DND-41 (cell line): ENCODE data around the gene PSTPIP2.
"Not testable (repeated sequence)": the region's sequence is repeated elsewhere in the genome, so short reads cannot be mapped to it uniquely, and the experiment has no call there.

Experiments used
- ATAC-seq: fragments of 200-7000 bp; cut with Tn5 transposase; 3 replicates; pipeline ENCODE4 v1.9.1; 2021; ENCODE audit warnings: low read depth; ENCODE audit not compliant: insufficient read depth
- DNase-seq: peaks from one replicate; pipeline ENCODE4 v3.0.0-alpha.2; 2020
- H2AFZ ChIP-seq: 2 replicates; pipeline ENCODE4 v1.6.0; 2012; ENCODE audit warnings: low read depth, low read length
- H3K27ac ChIP-seq: 2 replicates; pipeline ENCODE4 v1.5.1; 2012; ENCODE audit warnings: low read length, inconsistent platforms
- H3K27me3 ChIP-seq: fragments of 200-600 bp; sonication (generic); 2 replicates; pipeline ENCODE4 v1.6.0; 2012; ENCODE audit warnings: low read length, mild to moderate bottlenecking, inconsistent platforms; ENCODE audit not compliant: insufficient read depth, poor library complexity
- H3K36me3 ChIP-seq: 2 replicates; pipeline ENCODE4 v1.5.1; 2012; ENCODE audit warnings: low read length, inconsistent platforms; ENCODE audit not compliant: insufficient read depth
- H3K4me1 ChIP-seq: 2 replicates; pipeline ENCODE4 v1.5.1; 2012; ENCODE audit warnings: mild to moderate bottlenecking, low read length; ENCODE audit not compliant: insufficient read depth
- H3K4me2 ChIP-seq: 2 replicates; pipeline ENCODE4 v1.6.0; 2012; ENCODE audit warnings: mild to moderate bottlenecking, moderate library complexity, low read length, inconsistent platforms; ENCODE audit not compliant: insufficient read depth
- H3K4me3 ChIP-seq, 2 experiments: fragments of 200-600 bp in 1 of 2; shearing (Covaris generic) in 1 of 2; 2 replicates each; pipeline ENCODE4 v1.5.1; 2012 to 2016; ENCODE audit warnings: inconsistent platforms in 2 of 2, low read length in 2 of 2, mild to moderate bottlenecking in 2 of 2, low read depth in 1 of 2, moderate library complexity in 1 of 2
- H3K79me2 ChIP-seq: 2 replicates; pipeline ENCODE4 v1.6.0; 2012; ENCODE audit warnings: low read length, inconsistent platforms; ENCODE audit not compliant: insufficient read depth
- H3K9ac ChIP-seq: 2 replicates; pipeline ENCODE4 v1.6.0; 2012; ENCODE audit warnings: low read depth, mild to moderate bottlenecking, inconsistent platforms, low read length, moderate library complexity
- H3K9me3 ChIP-seq: 2 replicates; pipeline ENCODE4 v1.5.1; 2012; ENCODE audit warnings: low read length, moderate library complexity, mild to moderate bottlenecking, inconsistent platforms; ENCODE audit not compliant: insufficient read depth, severe bottlenecking
- H4K20me1 ChIP-seq: 2 replicates; pipeline ENCODE4 v1.6.0; 2012; ENCODE audit warnings: low read length; ENCODE audit not compliant: insufficient read depth
- EZH2 ChIP-seq: IDR thresholded peaks from 3 replicates; pipeline ENCODE4 v1.6.1; 2012; ENCODE audit warnings: borderline replicate concordance, low read depth, mild to moderate bottlenecking, moderate library complexity, low read length, inconsistent platforms; ENCODE audit not compliant: severe bottlenecking
- TF ChIP-seq, protein P1 (sequence below): IDR thresholded peaks from 2 replicates; pipeline ENCODE4 v1.5.1; 2012; ENCODE audit warnings: borderline replicate concordance, low read length, moderate library complexity, mild to moderate bottlenecking; ENCODE audit not compliant: poor library complexity, severe bottlenecking; ENCODE audit errors: extremely low read depth

The PSTPIP2 gene

DNA sequence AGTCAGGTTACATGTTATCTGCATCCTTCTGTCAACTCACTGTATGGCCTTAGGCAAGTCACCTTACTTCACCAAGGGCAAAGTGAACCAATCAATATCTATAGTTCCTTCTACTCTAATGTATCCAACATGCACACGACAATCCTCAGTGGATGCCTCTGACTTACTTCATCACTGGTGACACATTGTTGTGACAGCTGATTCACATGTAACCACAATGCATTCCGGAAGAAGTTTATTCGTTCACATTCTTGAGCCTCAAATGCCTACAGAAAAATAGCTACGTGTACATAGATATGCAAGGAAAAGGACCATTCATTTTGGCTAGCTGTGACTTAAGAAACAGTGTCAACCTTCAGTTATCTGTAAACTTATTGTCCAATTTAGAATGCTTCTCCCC lies 78.6 kb downstream of the PSTPIP2 start:
- no peak for ATAC-seq
- Histone ChIP-seq H3K36me3 (no peaks in the 10 kb centered on the region), H3K4me2 (no peak overlapping the region), H3K9ac (no peak overlapping the region), H3K27ac (no peak overlapping the region), H3K27me3 (no peaks in the 10 kb centered on the region), H3K9me3 (no peaks in the 10 kb centered on the region), H3K4me1 (peaks cover 16% of the 10 kb centered on the region), H2AFZ (no peak overlapping the region), H4K20me1 (no peaks in the 10 kb centered on the region), H3K79me2 (no peaks in the 10 kb centered on the region), H3K4me3 (no peak overlapping the region)
- DNase-seq = no peak
- TF ChIP-seq EZH2 = no peak
- TF ChIP-seq, protein P1, sequence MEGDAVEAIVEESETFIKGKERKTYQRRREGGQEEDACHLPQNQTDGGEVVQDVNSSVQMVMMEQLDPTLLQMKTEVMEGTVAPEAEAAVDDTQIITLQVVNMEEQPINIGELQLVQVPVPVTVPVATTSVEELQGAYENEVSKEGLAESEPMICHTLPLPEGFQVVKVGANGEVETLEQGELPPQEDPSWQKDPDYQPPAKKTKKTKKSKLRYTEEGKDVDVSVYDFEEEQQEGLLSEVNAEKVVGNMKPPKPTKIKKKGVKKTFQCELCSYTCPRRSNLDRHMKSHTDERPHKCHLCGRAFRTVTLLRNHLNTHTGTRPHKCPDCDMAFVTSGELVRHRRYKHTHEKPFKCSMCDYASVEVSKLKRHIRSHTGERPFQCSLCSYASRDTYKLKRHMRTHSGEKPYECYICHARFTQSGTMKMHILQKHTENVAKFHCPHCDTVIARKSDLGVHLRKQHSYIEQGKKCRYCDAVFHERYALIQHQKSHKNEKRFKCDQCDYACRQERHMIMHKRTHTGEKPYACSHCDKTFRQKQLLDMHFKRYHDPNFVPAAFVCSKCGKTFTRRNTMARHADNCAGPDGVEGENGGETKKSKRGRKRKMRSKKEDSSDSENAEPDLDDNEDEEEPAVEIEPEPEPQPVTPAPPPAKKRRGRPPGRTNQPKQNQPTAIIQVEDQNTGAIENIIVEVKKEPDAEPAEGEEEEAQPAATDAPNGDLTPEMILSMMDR = no peak

DNA sequence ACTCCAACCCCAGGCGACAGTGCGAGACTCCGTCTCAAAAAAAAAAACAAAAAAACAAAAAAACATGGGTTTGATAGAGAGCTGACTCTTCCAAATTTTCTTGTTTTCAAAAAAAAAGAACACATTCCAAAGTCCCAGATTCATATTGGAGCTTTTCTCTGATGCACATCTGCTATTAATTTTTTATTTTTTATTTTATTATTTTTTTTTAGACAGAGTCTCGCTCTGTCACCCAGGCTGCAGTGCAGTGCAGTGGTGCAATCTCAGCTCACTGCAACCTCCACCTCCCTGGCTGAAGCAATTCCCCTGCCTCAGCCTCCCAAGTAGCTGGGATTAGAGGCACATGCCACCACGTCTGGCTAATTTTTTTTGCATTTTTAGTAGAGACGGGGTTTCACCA lies 79.5 kb downstream of the PSTPIP2 start:
- H2AFZ ChIP-seq, H3K9ac ChIP-seq, H3K4me2 ChIP-seq, H3K27ac ChIP-seq, DNase-seq, H3K36me3 ChIP-seq, H3K79me2 ChIP-seq, H4K20me1 ChIP-seq, H3K9me3 ChIP-seq, ATAC-seq, H3K27me3 ChIP-seq, H3K4me3 ChIP-seq, H3K4me1 ChIP-seq: not testable (repeated sequence)

DNA sequence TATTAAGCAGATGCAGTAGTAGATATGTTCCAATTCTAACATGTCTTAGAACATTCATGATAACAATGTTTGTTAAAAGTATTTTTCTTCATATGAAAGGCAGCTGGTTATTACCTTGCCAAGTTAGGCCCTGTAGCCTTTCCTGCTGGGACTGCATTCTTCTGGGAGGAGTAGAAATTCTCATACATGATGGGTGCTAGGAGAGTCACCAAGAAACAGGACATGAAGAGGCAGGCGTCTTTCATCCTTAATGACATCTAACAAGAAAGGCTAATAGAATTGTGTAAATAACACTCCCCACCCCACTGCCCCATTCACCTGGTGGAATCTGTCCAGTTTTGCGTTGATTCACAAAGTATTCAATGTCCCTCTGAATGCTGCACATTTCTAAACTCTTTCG lies 80.3 kb downstream of the PSTPIP2 start:
- H3K36me3 ChIP-seq = no peaks in the 10 kb centered on the region
- no peak overlapping the region for H3K9ac ChIP-seq
- TF ChIP-seq, protein P1 = no peak
- H4K20me1 ChIP-seq = no peaks in the 10 kb centered on the region
- no peaks in the 10 kb centered on the region for H3K79me2 ChIP-seq
- no peaks in the 10 kb centered on the region for H3K27me3 ChIP-seq
- H2AFZ ChIP-seq = no peak overlapping the region
- DNase-seq (no peak), ATAC-seq (no peak)
- no peaks in the 10 kb centered on the region for H3K9me3 ChIP-seq
- H3K4me1 ChIP-seq = peaks cover under 1% of the 10 kb centered on the region
- H3K27ac ChIP-seq = no peak overlapping the region
- H3K4me2 ChIP-seq = no peak overlapping the region
- H3K4me3 ChIP-seq = no peak overlapping the region

DNA sequence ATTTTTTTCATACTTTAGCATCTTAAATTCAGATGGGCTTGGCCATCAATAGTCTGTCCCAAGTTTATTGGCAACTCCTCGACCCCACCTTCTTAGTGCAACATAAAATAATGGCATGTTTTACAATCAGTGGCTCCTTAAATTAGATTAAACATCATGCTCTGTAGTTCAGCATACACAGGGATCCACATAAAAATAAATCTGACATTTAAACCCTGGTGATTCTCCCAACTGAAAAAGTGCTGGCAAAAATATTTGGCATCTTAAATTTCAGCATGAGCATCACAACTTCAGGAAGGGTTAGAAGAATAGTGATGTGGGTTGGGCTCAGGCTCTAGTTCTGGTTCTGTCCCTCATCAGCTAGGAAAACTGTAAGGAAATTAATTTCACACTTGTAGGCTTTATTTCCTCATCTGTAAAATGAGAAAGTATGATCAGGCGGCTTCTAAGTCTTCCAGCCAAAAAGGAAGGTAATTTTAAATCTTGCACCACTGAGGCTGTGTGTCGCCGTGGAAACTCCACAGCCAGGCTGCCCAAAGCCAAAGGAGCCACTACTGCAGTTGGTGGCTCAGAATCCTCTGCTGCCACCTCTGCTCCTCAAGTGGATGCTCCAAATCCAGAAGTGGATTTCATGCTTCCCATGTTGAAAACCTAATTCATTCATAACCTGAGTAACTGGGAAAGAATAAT lies 87.4 kb downstream of the PSTPIP2 start:
- H3K27ac ChIP-seq = no peak overlapping the region
- no peak for TF ChIP-seq EZH2
- TF ChIP-seq, protein P1 = no peak

More for the DNA sequence above, 87.4 kb downstream of the PSTPIP2 start:
- Histone ChIP-seq H3K9ac (no peak overlapping the region), H3K4me1 (no peaks in the 10 kb centered on the region), H3K79me2 (no peaks in the 10 kb centered on the region), H4K20me1 (no peaks in the 10 kb centered on the region), H3K9me3 (no peaks in the 10 kb centered on the region), H3K27me3 (no peaks in the 10 kb centered on the region), H2AFZ (no peak overlapping the region), H3K4me2 (no peak overlapping the region), H3K4me3 (no peak overlapping the region), H3K36me3 (no peaks in the 10 kb centered on the region)
- DNase-seq = no peak
- no peak for ATAC-seq
